ENCODE results near the gene PNLIPRP2. TPM values are rescaled to one million over a fixed set of nuclear protein-coding genes. Genes with fewer than 3 reads are reported as not detected.

The PNLIPRP2 gene
- total RNA-seq, 1 experiment from 2014 or later: 1.1 TPM

- Histone ChIP-seq H4K20me1 (ENCODE audit: insufficient read depth) (no peaks in the 10 kb centered on the region), H3K36me3 (ENCODE audit: control insufficient read depth in 1 of 2, insufficient read depth in 2 of 2, low read length in 2 of 2) (no peaks in the 10 kb centered on the region), H3K4me3 (replicated peaks in 1 of 2; ENCODE audit: low read depth in 1 of 2, low read length in 2 of 2) (no peak overlapping the region), H3K9ac (ENCODE audit: low read length) (no peak overlapping the region), H3K9me3 (ENCODE audit: control insufficient read depth in 1 of 2, insufficient read depth in 1 of 2, low read depth in 1 of 2, low read length in 2 of 2) (no peaks in the 10 kb centered on the region), H3K9me2 (ENCODE audit: insufficient read depth) (no peaks in the 10 kb centered on the region), H3K27ac (ENCODE audit: low read depth, low read length) (no peak overlapping the region), H2AFZ (ENCODE audit: low read depth, low read length, poor library complexity, severe bottlenecking) (no peak overlapping the region), H3K4me1 (ENCODE audit: control insufficient read depth in 1 of 2, insufficient read depth in 2 of 2, low read length in 2 of 2) (no peaks in the 10 kb centered on the region), H3K27me3 (ENCODE audit: insufficient read depth, low read length) (0 out of 2 replicates have a peak, but pooled peaks cover under 1% of the 10 kb centered on the region), H3K4me2 (ENCODE audit: low read length) (no peak overlapping the region), H3K79me2 (ENCODE audit: insufficient read depth, low read length) (no peaks in the 10 kb centered on the region)
- TF ChIP-seq EGR1 (IDR thresholded peaks at IDR 0.05; ENCODE audit: low read depth): no peak
- no peak for TF ChIP-seq SRF (IDR thresholded peaks at IDR 0.05; ENCODE audit: low read depth)
- TF ChIP-seq, protein P1, sequence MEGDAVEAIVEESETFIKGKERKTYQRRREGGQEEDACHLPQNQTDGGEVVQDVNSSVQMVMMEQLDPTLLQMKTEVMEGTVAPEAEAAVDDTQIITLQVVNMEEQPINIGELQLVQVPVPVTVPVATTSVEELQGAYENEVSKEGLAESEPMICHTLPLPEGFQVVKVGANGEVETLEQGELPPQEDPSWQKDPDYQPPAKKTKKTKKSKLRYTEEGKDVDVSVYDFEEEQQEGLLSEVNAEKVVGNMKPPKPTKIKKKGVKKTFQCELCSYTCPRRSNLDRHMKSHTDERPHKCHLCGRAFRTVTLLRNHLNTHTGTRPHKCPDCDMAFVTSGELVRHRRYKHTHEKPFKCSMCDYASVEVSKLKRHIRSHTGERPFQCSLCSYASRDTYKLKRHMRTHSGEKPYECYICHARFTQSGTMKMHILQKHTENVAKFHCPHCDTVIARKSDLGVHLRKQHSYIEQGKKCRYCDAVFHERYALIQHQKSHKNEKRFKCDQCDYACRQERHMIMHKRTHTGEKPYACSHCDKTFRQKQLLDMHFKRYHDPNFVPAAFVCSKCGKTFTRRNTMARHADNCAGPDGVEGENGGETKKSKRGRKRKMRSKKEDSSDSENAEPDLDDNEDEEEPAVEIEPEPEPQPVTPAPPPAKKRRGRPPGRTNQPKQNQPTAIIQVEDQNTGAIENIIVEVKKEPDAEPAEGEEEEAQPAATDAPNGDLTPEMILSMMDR (IDR thresholded peaks at IDR 0.05 in 2 of 3, conservative IDR thresholded peaks at IDR 0.05 in 1 of 3; ENCODE audit: borderline replicate concordance in 1 of 3, insufficient read depth in 1 of 3, low read depth in 2 of 3, low read length in 2 of 3): no peak
- TF ChIP-seq SIN3A (IDR thresholded peaks at IDR 0.05; ENCODE audit: low read depth): no peak
- ChIA-PET RAD21 (ENCODE audit: low non-redundant PET in 1 of 2, low total read pairs in 2 of 2, uncharacterized antibody in 2 of 2, unreplicated experiment in 2 of 2) (no interaction called here), CTCF (interaction anchor here (1.7 kb wide), 1 partner anchor 564 kb away, joined by 4 read pairs; no protein-coding TSS in a partner anchor), POLR2A (no interaction called here)
- intact Hi-C loops (cut with micrococcal nuclease): no loop called here
- DNase-seq (ENCODE audit: low read depth, low spot score) (no peak), ATAC-seq (no peak)
- no TSS peak for BruUV-seq (replicated peaks)
Measured at GRCh38 chr10:116610443-116611152, 10.2 kb upstream of the PNLIPRP2 start.

- H2AFZ ChIP-seq (ENCODE audit: low read depth, low read length, poor library complexity, severe bottlenecking): no peak overlapping the region
- H3K4me1 ChIP-seq (ENCODE audit: control insufficient read depth in 1 of 2, insufficient read depth in 2 of 2, low read length in 2 of 2): no peaks in the 10 kb centered on the region
- no peak overlapping the region for H3K4me2 ChIP-seq (ENCODE audit: low read length)
- ChIA-PET CTCF (interaction anchor here (1.7 kb wide), 1 partner anchor 563 kb away, joined by 4 read pairs; no protein-coding TSS in a partner anchor), RAD21 (ENCODE audit: low non-redundant PET in 1 of 2, low total read pairs in 2 of 2, uncharacterized antibody in 2 of 2, unreplicated experiment in 2 of 2) (no interaction called here), POLR2A (no interaction called here)
- H3K27ac ChIP-seq (ENCODE audit: low read depth, low read length): no peak overlapping the region
- H3K36me3 ChIP-seq (ENCODE audit: control insufficient read depth in 1 of 2, insufficient read depth in 2 of 2, low read length in 2 of 2): no peaks in the 10 kb centered on the region
- intact Hi-C loops (cut with micrococcal nuclease): no loop called here
- no peaks in the 10 kb centered on the region for H3K9me3 ChIP-seq (ENCODE audit: control insufficient read depth in 1 of 2, insufficient read depth in 1 of 2, low read depth in 1 of 2, low read length in 2 of 2)
- H3K9ac ChIP-seq (ENCODE audit: low read length): no peak overlapping the region
- H3K79me2 ChIP-seq (ENCODE audit: insufficient read depth, low read length): no peaks in the 10 kb centered on the region
- H3K9me2 ChIP-seq (ENCODE audit: insufficient read depth): no peaks in the 10 kb centered on the region
- H3K4me3 ChIP-seq (replicated peaks in 1 of 2; ENCODE audit: low read depth in 1 of 2, low read length in 2 of 2): no peak overlapping the region
- DNase-seq (ENCODE audit: low read depth, low spot score): no peak
- H4K20me1 ChIP-seq (ENCODE audit: insufficient read depth): no peaks in the 10 kb centered on the region
- ATAC-seq: no peak
- no TSS peak for BruUV-seq (replicated peaks)
- H3K27me3 ChIP-seq (ENCODE audit: insufficient read depth, low read length): no peaks in the 10 kb centered on the region
- no peak for TF ChIP-seq TCF7L2 (IDR thresholded peaks at IDR 0.05; ENCODE audit: borderline replicate concordance, extremely low read depth, insufficient read depth, insufficient read length)
- no peak for TF ChIP-seq ELF1 (IDR thresholded peaks at IDR 0.05; ENCODE audit: borderline replicate concordance, low read depth)
- no peak for TF ChIP-seq ZBTB33 (IDR thresholded peaks at IDR 0.05; ENCODE audit: extremely low read depth, insufficient replicate concordance, low read length)
- no peak for TF ChIP-seq POLR2A (IDR thresholded peaks at IDR 0.05; ENCODE audit: borderline replicate concordance, extremely low read depth, insufficient read depth, insufficient read length)
- TF ChIP-seq ATF3 (IDR thresholded peaks at IDR 0.05): no peak
- TF ChIP-seq FOSL1 (IDR thresholded peaks at IDR 0.05; ENCODE audit: low read depth): no peak
Measured at GRCh38 chr10:116611153-116611545, 9.6 kb upstream of the PNLIPRP2 start.

Data from HCT116 (cell line).